ENCODE measurements around the gene PSTPIP2.

- TF ChIP-seq, protein P1, sequence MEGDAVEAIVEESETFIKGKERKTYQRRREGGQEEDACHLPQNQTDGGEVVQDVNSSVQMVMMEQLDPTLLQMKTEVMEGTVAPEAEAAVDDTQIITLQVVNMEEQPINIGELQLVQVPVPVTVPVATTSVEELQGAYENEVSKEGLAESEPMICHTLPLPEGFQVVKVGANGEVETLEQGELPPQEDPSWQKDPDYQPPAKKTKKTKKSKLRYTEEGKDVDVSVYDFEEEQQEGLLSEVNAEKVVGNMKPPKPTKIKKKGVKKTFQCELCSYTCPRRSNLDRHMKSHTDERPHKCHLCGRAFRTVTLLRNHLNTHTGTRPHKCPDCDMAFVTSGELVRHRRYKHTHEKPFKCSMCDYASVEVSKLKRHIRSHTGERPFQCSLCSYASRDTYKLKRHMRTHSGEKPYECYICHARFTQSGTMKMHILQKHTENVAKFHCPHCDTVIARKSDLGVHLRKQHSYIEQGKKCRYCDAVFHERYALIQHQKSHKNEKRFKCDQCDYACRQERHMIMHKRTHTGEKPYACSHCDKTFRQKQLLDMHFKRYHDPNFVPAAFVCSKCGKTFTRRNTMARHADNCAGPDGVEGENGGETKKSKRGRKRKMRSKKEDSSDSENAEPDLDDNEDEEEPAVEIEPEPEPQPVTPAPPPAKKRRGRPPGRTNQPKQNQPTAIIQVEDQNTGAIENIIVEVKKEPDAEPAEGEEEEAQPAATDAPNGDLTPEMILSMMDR (IDR thresholded peaks at IDR 0.05), result no peak
- TF ChIP-seq POLR2A (IDR thresholded peaks at IDR 0.05), result peak; percentile 38 to 74 (median 58)
Measured at GRCh38 chr18:46071653-46072375, at the start of gene PSTPIP2.
